HK-2 (cell line): ENCODE measurements around the gene KHK.
A peak's percentile ranks its signal among the peaks of the same experiment; 100 is the strongest.

Experiments
- DNase-seq: peaks from one replicate; pipeline ENCODE4 v3.0.0-alpha.2; 2018; ENCODE audit not compliant: unreplicated experiment

Gene KHK

DNA sequence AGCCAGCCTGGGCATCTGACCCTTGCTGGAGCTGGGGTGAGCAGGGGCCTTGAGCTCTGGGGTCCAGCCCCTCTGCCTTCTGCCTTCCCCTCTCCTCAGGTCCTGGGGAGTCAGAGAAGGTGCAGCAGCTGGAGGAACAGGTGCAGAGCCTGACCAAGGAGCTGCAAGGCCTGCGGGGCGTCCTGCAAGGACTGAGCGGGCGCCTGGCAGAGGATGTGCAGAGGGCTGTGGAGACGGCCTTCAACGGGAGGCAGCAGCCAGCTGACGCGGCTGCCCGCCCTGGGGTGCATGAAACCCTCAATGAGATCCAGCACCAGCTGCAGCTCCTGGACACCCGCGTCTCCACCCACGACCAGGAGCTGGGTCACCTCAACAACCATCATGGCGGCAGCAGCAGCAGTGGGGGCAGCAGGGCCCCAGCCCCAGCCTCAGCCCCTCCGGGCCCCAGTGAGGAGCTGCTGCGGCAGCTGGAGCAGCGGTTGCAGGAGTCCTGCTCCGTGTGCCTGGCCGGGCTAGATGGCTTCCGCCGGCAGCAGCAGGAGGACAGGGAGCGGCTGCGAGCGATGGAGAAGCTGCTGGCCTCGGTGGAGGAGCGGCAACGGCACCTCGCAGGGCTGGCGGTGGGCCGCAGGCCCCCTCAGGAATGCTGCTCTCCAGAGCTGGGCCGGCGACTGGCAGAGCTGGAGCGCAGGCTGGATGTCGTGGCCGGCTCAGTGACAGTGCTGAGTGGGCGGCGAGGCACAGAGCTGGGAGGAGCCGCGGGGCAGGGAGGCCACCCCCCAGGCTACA is 4.4 kb upstream of the KHK start:
- no peak for DNase-seq

DNA sequence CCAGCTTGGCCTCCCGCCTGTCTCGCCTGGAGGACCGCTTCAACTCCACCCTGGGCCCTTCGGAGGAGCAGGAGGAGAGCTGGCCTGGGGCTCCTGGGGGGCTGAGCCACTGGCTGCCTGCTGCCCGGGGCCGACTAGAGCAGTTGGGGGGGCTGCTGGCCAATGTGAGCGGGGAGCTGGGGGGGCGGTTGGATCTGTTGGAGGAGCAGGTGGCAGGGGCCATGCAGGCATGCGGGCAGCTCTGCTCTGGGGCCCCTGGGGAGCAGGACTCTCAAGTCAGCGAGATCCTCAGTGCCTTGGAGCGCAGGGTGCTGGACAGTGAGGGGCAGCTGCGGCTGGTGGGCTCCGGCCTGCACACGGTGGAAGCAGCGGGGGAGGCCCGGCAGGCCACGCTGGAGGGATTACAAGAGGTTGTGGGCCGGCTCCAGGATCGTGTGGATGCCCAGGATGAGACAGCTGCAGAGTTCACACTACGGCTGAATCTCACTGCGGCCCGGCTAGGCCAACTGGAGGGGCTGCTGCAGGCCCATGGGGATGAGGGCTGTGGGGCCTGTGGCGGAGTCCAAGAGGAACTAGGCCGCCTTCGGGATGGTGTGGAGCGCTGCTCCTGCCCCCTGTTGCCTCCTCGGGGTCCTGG is 3.7 kb upstream of the KHK start:
- DNase-seq = no peak

DNA sequence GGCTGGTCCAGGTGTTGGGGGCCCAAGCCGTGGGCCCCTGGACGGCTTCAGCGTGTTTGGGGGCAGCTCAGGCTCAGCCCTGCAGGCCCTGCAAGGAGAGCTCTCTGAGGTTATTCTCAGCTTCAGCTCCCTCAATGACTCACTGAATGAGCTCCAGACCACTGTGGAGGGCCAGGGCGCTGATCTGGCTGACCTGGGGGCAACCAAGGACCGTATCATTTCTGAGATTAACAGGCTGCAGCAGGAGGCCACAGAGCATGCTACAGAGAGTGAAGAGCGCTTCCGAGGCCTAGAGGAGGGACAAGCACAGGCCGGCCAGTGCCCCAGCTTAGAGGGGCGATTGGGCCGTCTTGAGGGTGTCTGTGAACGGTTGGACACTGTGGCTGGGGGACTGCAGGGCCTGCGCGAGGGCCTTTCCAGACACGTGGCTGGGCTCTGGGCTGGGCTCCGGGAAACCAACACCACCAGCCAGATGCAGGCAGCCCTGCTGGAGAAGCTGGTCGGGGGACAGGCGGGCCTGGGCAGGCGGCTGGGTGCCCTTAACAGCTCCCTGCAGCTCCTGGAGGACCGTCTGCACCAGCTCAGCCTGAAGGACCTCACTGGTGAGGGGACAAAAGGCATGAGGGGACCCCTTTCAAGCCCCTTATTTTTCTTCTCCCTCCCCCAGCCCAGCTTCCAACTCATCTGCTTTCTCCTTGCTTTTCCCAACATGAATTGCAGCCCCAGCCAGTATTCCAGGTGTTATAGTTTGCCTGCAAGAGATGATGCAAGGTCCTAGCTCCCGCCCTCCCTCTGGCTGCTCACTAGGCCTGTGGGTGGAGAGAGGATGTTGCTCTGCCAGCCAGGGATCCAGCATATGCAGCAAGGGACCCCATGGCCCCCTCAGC is 2.9 kb upstream of the KHK start:
- no peak for DNase-seq

DNA sequence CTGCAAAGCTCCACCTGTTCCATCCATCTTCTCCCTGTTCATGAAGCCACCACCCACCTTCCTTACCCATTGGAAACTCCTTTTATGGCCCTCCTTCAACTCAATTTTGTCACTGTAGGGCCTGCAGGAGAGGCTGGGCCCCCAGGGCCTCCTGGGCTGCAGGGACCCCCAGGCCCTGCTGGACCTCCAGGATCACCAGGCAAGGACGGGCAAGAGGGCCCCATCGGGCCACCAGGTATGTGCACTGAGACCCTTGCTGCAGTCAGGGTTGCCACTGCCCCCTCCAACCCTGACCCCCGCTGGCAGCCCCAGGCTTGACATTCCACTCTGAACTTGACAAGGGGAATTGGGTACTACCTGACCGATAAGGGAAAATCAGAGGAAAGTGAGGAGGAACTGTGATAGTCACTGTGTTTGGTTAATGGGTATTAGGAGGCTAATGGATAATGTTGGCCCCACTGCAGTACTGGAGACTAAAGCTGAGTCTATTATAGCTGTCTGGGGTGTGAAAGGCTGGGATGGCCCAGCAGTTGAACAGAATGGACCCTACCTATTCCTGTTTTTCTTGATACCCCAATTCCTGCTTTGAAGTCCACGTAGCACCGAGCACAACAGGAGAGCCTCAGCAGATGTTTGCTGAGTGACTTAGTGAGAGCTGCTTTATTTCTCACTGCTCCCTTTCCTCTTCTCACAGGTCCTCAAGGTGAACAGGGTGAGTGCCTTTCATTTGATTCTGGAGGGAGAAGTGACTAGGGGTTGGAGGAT is 2.1 kb upstream of the KHK start:
- DNase-seq = no peak

DNA sequence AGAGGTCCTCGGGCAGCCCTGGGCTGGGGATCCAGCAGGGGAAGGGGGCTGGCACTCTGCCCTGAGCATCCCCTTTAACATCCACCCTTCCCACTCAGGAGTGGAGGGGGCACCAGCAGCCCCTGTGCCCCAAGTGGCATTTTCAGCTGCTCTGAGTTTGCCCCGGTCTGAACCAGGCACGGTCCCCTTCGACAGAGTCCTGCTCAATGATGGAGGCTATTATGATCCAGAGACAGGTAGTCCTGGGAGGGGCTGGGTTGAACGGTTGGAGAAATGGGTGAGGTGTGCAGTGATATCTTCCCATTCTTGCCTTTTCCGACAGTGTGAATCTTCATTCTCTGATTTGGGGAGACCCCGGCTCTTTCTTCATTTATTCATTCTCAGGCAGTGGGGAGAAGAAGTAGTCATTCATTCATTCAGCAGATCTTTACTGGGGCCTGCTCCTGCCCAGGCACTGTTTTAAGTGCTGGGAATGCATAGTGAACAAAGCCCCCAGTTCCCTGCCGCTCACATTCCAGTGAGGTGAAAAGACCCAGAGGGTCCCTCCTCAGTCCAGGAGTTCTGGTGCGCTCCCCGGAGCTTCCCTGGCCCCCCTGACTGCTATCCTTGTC is 1.4 kb upstream of the KHK start:
- no peak for DNase-seq

DNA sequence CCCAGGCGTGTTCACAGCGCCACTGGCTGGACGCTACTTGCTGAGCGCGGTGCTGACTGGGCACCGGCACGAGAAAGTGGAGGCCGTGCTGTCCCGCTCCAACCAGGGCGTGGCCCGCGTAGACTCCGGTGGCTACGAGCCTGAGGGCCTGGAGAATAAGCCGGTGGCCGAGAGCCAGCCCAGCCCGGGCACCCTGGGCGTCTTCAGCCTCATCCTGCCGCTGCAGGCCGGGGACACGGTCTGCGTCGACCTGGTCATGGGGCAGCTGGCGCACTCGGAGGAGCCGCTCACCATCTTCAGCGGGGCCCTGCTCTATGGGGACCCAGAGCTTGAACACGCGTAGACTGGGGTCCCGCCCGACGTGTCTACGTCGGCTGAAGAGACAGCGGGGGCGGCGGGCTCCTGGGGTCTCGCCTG is 891 bp upstream of the KHK start:
- peak; percentile 74 for DNase-seq

DNA sequence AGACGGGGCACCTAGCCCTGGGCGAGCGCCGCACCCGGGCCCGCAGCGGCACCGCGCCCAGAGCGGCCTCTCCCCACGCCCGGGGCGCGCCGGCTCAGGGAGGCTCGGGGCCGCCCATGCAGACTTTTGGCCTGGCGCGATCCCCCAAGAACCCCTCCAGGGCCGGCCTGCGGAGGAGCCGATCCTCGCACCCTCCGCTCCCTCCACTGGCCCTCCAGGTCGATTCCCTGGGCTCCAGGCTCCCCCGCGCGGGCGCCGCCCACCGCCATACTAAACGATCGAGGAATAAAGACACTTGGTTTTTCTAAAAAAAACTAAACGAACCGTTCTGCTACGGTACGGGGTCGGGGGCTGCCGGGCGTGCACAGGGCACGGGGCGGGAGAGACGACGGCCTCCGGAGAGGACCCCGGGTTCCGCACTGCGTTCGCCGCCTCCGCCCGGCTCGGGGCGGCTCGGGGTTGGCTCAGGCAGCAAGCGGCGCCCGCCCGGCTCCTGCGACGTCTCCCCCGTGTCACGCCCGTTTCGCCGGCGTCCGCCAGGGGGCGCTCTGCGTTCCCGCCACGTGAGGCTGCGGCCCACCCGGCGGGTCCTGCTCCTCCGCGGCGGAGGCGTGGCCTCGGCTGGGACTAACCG is 365 bp upstream of the KHK start:
- DNase-seq = peak; percentile 98

DNA sequence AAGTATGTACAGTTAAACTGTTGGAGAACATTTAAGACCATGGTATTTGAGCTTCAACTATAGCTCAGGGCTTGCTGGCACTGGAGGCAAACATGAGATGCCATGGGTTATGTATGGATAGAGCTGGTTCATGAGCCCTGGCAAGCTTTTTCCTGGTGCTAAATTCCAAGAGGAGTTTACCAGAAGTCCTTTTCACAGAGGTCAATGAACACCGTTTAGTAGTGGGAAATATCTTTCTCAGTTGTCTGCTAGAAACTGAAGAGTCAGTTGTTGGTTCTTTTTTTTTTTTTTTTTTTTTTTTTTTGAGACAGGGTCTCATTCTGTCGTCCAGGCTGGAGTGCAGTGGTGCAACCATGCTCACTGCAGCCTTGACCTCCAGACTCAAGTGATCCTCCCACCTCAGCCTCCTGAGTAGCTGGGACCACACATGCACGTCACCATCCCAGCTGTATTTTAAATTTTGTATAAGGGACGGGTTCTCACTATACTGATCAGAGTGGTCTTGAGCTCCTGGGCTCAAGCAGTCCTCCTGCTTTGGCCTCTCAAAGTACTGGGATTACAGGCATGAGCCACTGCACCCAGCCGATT is 1.3 kb downstream of the KHK start:
- DNase-seq = no peak

DNA sequence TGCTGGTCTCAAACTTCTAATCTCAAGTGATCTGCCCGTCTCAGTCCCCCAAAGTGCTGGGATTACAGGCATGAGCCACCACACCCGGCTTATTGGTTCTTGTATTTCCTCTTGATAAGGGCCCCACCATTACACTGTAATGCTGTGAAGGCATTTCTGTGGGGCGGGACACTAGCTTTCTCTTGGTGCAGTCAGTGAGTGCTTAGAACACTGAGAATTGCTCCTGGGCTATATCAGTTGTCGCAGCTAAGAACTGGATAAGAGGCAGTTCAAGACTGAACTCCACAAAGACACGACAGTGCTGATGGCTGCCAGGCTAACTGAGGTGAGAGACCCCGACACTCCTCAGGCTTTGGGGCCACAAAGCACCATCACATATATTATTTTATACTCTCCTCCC is 2.1 kb downstream of the KHK start:
- DNase-seq = no peak

DNA sequence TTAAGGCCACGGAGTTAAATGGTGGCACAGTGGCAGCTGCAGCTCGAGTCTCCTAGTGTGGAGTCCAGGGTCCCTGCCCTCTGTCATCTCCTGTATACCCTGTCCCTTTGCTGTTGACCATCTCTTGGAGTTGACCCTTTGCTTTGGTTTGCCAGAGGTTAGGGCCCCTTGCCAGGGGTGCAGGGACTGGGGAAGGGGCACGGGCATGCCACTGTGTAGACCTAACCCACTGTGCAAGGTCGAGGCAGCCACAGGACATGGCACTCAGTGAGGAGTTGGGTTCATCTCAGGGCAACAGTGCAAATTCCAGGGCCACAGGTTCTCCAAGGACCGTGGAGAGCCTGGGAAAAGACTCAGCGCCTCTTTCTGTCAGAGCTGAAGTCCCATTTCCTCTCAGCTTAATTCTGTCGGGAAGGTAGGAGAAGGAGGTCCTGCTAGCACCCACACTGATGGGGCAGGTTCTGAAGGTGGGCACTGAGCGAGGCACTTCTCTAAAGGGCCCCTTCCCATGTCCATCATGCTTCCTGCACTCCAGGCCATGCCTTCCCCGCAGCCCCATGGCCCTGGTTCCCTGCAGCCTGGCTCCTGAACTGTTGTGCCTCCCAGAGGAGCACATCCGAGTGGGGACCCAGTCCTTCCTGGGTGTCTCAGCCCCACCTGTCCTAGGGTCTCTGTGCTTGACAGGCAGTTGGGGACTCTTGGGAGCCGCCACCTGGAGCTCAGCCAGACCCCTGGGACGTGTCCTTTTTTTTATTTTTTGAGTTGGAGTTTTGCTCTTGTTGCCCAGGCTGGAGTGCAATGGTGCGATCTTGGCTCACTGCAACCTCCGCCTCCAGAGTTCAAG is 2.8 kb downstream of the KHK start:
- DNase-seq = no peak

DNA sequence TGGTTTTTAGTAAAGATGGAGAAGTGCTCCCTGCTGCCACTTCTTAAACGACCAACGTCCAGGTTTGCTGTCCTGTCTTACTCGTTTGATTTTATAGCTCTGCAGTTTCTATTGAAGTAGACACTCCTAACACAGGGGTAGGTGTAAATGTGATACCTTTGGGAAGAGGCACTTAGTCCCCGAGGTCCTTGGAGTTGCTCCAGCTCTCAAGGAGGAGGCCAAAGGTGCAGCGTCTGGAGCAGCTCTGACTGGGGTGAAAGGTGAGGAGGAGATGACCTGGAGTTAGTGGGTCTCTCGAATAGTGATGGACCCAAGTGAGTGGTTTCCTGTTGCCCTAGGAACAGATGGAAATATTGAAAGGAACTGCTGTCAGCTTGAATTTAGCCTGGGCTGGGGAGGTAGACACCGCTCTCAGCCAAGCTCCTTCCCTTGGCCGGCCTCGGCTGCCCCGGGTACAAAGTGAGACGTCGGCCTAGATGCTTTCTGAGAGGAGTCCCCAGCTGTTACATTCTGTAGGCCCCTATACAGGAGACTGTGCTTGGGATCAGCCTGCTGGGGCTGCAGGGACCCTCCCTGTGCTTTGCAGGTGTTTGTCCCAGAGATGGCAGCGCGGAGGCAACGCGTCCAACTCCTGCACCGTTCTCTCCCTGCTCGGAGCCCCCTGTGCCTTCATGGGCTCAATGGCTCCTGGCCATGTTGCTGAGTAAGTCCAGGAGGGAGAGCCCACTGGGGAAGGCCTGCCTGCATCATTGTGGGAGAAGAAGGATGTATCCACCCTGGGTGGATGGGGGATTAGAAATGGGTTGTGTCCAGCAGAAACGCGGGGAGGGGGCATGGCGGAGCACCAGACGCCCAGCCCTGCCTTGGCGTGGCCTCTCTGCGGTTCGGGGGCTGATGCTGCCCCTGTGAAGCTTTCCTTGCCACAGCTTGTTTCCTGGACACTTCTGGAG is 5.4 kb downstream of the KHK start:
- no peak for DNase-seq

DNA sequence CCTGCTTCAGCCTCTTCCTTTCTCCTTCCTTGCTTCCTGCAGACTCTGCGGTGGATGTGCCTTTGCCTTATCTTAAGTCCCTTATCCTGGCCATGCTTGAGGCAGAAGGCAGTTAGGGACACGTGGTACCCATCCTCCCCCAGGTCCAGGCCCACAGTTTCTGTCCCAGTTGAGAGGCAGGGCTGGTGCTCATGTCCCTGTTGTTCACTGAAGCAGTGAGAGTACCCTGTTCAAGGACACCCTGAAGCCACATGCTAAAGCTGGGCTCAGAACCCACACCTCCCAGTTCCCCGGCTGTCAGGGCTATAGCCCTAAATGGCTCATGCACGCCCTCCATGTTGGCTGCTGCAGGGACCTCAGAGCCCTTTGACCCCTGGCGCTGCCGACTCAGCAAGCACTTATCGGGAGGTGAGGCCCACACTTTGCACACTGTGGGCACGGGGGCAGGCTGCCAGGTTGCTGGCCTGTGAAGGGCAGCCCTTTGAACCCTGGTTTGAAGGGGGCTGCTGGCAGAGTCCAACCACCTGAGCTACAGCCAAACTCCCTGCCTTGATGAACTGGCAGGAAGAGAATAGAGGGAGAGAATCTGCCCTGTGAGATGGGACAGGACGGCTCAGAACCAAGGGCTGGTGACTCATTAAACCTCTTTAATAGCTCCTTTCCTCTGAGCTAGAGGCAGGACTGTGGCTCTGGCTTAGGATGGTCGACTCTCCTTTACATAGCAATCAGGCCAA is 6.3 kb downstream of the KHK start:
- DNase-seq = peak; percentile 17

DNA sequence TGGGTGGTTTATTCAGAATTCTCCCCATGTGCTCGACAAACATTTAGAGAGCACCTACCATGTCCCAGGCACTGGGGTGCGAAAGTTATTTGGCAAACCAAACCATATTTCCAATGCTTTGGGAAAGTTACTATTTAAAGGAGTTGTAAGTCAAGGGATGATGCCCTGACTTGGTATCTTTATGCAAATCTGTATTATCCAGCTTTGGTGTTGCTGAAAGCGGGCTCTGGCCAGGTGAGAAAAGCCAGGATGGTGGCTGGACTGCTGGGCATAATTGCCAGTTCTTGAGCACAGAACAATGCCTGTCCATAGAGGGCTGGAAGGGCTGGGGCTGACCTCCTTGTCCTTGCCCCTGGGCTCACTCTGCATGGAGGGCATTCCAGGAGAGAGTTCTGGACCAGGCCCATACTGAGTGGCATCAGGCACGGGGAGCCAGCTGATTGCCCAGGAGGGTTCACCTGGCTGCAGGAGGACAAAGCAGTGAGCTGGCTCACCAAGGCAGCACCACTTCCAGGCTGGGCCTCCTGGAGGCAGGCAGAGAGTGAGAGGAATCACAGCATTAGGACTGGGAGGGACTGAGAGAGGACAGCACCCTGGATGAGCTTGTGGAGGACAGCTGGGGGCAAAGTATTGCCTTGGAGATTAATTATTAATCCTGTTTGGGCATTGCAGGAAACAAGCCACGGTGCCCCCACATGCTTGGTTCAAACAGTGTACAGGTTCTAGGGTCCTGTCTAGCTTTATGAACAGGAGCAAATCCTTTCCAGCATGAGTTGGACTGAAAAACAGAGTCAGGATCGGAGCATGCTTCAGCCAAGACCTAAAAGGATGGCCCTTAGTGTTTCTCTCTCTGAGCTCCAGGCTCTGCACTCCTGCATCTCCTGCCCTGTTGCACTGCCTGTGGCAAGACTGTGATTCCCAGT is 7.1 kb downstream of the KHK start:
- DNase-seq = no peak

DNA sequence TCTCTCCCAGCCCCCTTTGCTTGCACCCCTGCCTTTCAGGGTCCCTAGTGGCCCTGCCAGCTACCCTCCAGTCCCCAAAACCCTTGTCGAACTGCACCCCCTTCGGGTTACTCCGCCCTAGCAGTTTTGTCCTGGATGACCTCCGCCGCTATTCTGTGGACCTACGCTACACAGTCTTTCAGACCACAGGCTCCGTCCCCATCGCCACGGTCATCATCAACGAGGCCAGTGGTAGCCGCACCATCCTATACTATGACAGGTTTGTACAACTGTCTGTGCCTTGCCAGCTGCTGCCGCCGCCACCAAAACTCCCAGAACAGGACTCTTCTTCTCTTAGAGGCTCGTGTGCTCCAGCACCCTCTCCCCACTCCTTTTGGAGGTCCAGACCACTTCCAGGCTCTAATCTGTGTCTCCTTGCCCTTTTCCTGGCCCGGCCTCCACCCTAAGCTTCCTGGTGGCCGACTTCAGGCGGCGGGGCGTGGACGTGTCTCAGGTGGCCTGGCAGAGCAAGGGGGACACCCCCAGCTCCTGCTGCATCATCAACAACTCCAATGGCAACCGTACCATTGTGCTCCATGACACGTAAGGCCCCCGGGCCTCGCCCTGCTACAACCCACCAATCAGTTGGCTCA is 7.9 kb downstream of the KHK start:
- no peak for DNase-seq

DNA sequence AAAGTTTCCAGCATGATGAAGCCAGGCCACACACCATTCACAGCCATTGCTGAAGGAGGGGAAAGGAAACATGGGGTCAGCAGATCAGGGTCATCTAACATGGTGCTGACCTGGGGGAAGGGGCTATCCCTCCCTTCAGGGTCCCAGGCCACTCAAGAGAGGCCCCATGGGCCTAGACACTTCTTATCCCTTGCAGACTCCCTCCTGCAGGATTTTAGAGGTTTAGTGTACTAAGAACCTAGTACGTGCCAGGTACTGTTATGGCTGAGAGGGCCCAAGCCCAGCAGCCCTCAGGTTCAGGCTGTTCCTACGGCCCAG is 8.8 kb downstream of the KHK start:
- DNase-seq = no peak
